K562 (cell line): ENCODE data around the gene COG2. TPM values are rescaled to one million over a fixed set of nuclear protein-coding genes. Genes with fewer than 3 reads are reported as not detected.

Experiments
- ATAC-seq: fragments of 200-7000 bp; cut with Tn5 transposase; 3 replicates; pipeline ENCODE4 v1.9.1; 2020; ENCODE audit warnings: moderate library complexity
- BruUV-seq: library from RNA; stranded (reverse); fragments of 400-500 nt; replicated peaks from 2 replicates; lab custom pipeline; 2021; lab: Mats Ljungman, UMichigan
- CTCF ChIA-PET: fragments of 300-600 bp; formaldehyde crosslinking; extraction: SDS; loops from one replicate; lab custom pipeline; 2021; ENCODE audit warnings: low intra/inter-chr PET ratio; lab: Yijun Ruan, JAX
- POLR2A ChIA-PET: fragments of 300-600, 350-650 bp; sonication (Branson Sonifier 250); formaldehyde crosslinking; extraction: SDS; loops from one replicate; lab custom pipeline; 2021; ENCODE audit warnings: antibody characterized with exemption, inconsistent platforms; lab: Yijun Ruan, JAX
- DNase-seq, 4 experiments: peaks; one replicate each; pipeline versions ENCODE4 v3.0.0 to v3.0.0-alpha.2; 2011 to 2018; ENCODE audit warnings: low spot score in 3 of 4, mixed read lengths in 3 of 4; ENCODE audit errors: extremely low read depth in 1 of 4
- FAIRE-seq: peaks from 2 replicates; lab custom pipeline; 2011; peaks lifted over from hg19 to GRCh38; lab: Jason Lieb, UNC
- H2AFZ ChIP-seq: 2 replicates; pipeline ENCODE4 v1.6.0; 2011; ENCODE audit warnings: low read depth, low read length, control low read depth, inconsistent platforms
- H3K27ac ChIP-seq: fragments of 200-600 bp; 3 replicates; pipeline ENCODE4 v1.8.0; 2011; ENCODE audit warnings: low read depth, mild to moderate bottlenecking, control low read depth, inconsistent platforms, low read length, moderate library complexity, mixed read lengths; ENCODE audit errors: extremely low read depth
- H3K27me3 ChIP-seq, 2 experiments: fragments of 300-600 bp in 1 of 2; 2 replicates in 1 of 2; 3 replicates in 1 of 2; pipeline versions ENCODE4 v1.6.0 to v1.8.0; 2011; ENCODE audit warnings: inconsistent platforms in 2 of 2, low read length in 2 of 2, mild to moderate bottlenecking in 1 of 2, mixed read lengths in 1 of 2, moderate library complexity in 1 of 2; ENCODE audit not compliant: control insufficient read depth in 2 of 2, insufficient read depth in 2 of 2
- H3K36me3 ChIP-seq: fragments of 300-600 bp; 3 replicates; pipeline ENCODE4 v1.8.0; 2011; ENCODE audit warnings: mild to moderate bottlenecking, low read length, inconsistent platforms; ENCODE audit not compliant: control insufficient read depth, insufficient read depth
- H3K4me1 ChIP-seq, 2 experiments: fragments of 200-600 bp in 1 of 2; replicated peaks in 1 of 2; 2 replicates in 1 of 2; 3 replicates in 1 of 2; pipeline versions ENCODE4 v1.5.1 to v1.8.0; 2011; ENCODE audit warnings: inconsistent platforms in 2 of 2, low read length in 2 of 2, mild to moderate bottlenecking in 1 of 2, mixed read lengths in 1 of 2, moderate library complexity in 1 of 2; ENCODE audit not compliant: control insufficient read depth in 2 of 2, insufficient read depth in 2 of 2
- H3K4me2 ChIP-seq: 2 replicates; pipeline ENCODE4 v1.6.1; 2011; ENCODE audit warnings: low read length, control low read depth, inconsistent platforms, mixed read lengths; ENCODE audit not compliant: insufficient read depth
- H3K4me3 ChIP-seq: fragments of 200-600 bp; sonication (generic), shearing (Covaris generic); 2 replicates; pipeline ENCODE4 v1.5.1; 2016; ENCODE audit warnings: control low read depth, inconsistent platforms
- H3K79me2 ChIP-seq: fragments of 200-600 bp; 3 replicates; pipeline ENCODE4 v1.8.0; 2011; ENCODE audit warnings: low read length, inconsistent platforms; ENCODE audit not compliant: control insufficient read depth, insufficient read depth
- H3K9ac ChIP-seq, 2 experiments: 2 replicates each; pipeline versions ENCODE4 v1.6.0 to v1.6.1; 2011; ENCODE audit warnings: low read depth in 2 of 2, low read length in 2 of 2, control low read depth in 1 of 2, inconsistent platforms in 1 of 2, mild to moderate bottlenecking in 1 of 2, mixed read lengths in 1 of 2; ENCODE audit not compliant: insufficient read depth in 1 of 2
- H3K9me1 ChIP-seq: one replicate; pipeline ENCODE4 v1.6.0; 2011; ENCODE audit warnings: inconsistent platforms, mild to moderate bottlenecking, low read length, moderate library complexity; ENCODE audit not compliant: control insufficient read depth, insufficient read depth
- H3K9me3 ChIP-seq: replicated peaks from 2 replicates; pipeline ENCODE4 v1.5.1; 2011; ENCODE audit warnings: low read depth, low read length, inconsistent platforms; ENCODE audit not compliant: control insufficient read depth, insufficient read depth
- H4K20me1 ChIP-seq: replicated peaks from 2 replicates; pipeline ENCODE4 v1.6.1; 2011; ENCODE audit warnings: low read length, inconsistent platforms, mixed read lengths; ENCODE audit not compliant: control insufficient read depth, insufficient read depth
- ATF2 ChIP-seq: sonication (generic); formaldehyde crosslinking; IDR thresholded peaks from 2 replicates; pipeline ENCODE4 v1.8.1; 2022; ENCODE audit warnings: missing genetic modification reagents
- CBX2 ChIP-seq: fragments of 200-600 bp; sonication (generic); IDR thresholded peaks from one replicate; pipeline ENCODE4 v1.6.1; 2012; ENCODE audit warnings: mild to moderate bottlenecking, low read length, inconsistent platforms; ENCODE audit not compliant: insufficient read depth, poor library complexity, severe bottlenecking
- E2F8 ChIP-seq: fragments of 450-650 bp; IDR thresholded peaks from 2 replicates; pipeline ENCODE4 v1.7.1; 2018; ENCODE audit warnings: mild to moderate bottlenecking, low read depth; ENCODE audit not compliant: partially characterized antibody
- HDAC2 ChIP-seq: fragments of 450-650 bp; IDR thresholded peaks from 2 replicates; pipeline ENCODE4 v1.6.1; 2016; ENCODE audit warnings: mild to moderate bottlenecking
- POLR2AphosphoS5 ChIP-seq: IDR thresholded peaks from 2 replicates; pipeline ENCODE4 v1.6.1; 2011; ENCODE audit warnings: mild to moderate bottlenecking, low read depth, low read length, moderate library complexity; ENCODE audit not compliant: control insufficient read depth, insufficient read depth
- ZNF23 ChIP-seq: fragments of 250-450 bp; sonication (Bioruptor Pico); IDR thresholded peaks from 2 replicates; pipeline ENCODE4 v1.4.0; 2020; ENCODE audit warnings: mild to moderate bottlenecking
- ZNF316 ChIP-seq: fragments of 450-650 bp; IDR thresholded peaks from 2 replicates; pipeline ENCODE4 v1.6.1; 2016
- ZNF518B ChIP-seq: fragments of 250-450 bp; sonication (Bioruptor Pico); IDR thresholded peaks from 2 replicates; pipeline ENCODE4 v1.5.0; 2021; ENCODE audit warnings: mild to moderate bottlenecking, moderate library complexity
- ZNF592 ChIP-seq: fragments of 450-650 bp; IDR thresholded peaks from 2 replicates; pipeline ENCODE4 v1.6.1; 2017; ENCODE audit warnings: antibody characterized with exemption, mild to moderate bottlenecking
- WGBS: fragments of 100-300 bp; shearing (Covaris generic); methylation state at CpG from one replicate; pipeline ENCODE4 v1.1.6; 2016; ENCODE audit warnings: low coverage, mixed read lengths; ENCODE audit not compliant: insufficient coverage; ENCODE audit errors: missing lambda C conversion rate; 5-methylcytosine and 5-hydroxymethylcytosine counted together
- in situ Hi-C: fragments of 300-500 bp; cut with MboI; formaldehyde crosslinking; loops from 4 replicates; pipeline ENCODE4 v1.15.0; 2018; ENCODE audit warnings: inconsistent platforms, mixed read lengths
- intact Hi-C: fragments of 100-400 bp; cut with micrococcal nuclease; formaldehyde crosslinking; loops from 2 replicates; pipeline ENCODE4 v1.14.2; 2022
- polyA plus RNA-seq, 8 experiments: library from polyadenylated mRNA; depleted of rRNA in 4 of 8; stranded (reverse) in 5 of 8; unstranded in 3 of 8; fragments of >200 nt; fragmentation: Nextera tagmentation in 2 of 8; fragmentation: Illumina TruSeq in 1 of 8; extraction: Ambion mirVana in 2 of 8; extraction: Trizol in 1 of 8; gene quantifications; 2 replicates each; pipeline versions ENCODE4 v1.2.1 to v1.2.3, GENCODE V29; 2011 to 2014; ENCODE audit warnings: inconsistent platforms in 1 of 8, missing spikeins in 1 of 8
- total RNA-seq, 7 experiments: library from RNA; depleted of rRNA in 6 of 7; stranded (reverse); fragments of >200 nt in 6 of 7; fragmentation: Illumina TruSeq in 2 of 7; extraction: Trizol in 2 of 7; gene quantifications; 2 replicates each; pipeline versions ENCODE4 v1.2.1 to v1.2.3, GENCODE V29; 2011 to 2021; ENCODE audit warnings: low replicate concordance in 1 of 7

The COG2 gene
- total and polyA plus RNA-seq, 9 of the 15 experiments (the other 6 are each of a cell fraction or from before 2014, with no cell fraction given), result 22.0 to 51.7 (median 33.3) TPM

- H3K4me1 ChIP-seq, result no peaks in the 10 kb centered on the region
- in situ Hi-C loops, result no loop called here
- TF ChIP-seq E2F8, result no peak
- TF ChIP-seq CBX2, result no peak
- TF ChIP-seq ZNF316, result no peak
- TF ChIP-seq ZNF592, result no peak
- TF ChIP-seq ZNF518B (CRISPR knock-in tag), result no peak
- TF ChIP-seq HDAC2, result no peak
- TF ChIP-seq ZNF23 (CRISPR knock-in tag), result no peak
- no peak for TF ChIP-seq POLR2AphosphoS5
- TF ChIP-seq ATF2 (CRISPR knock-in tag), result no peak
Measured at GRCh38 chr1:230614121-230614520, 28.2 kb upstream of the COG2 start.

More at GRCh38 chr1:230614121-230614520, 28.2 kb upstream of the COG2 start:
- Histone ChIP-seq H3K9ac (no peak overlapping the region), H2AFZ (no peak overlapping the region), H3K27ac (no peak overlapping the region), H3K79me2 (no peaks in the 10 kb centered on the region), H3K9me3 (no peaks in the 10 kb centered on the region), H4K20me1 (no peaks in the 10 kb centered on the region), H3K36me3 (no peaks in the 10 kb centered on the region), H3K9me1 (no peaks in the 10 kb centered on the region), H3K27me3 (peaks cover 0 to 8% of the 10 kb centered on the region in 2 experiments; a peak in 4 of 5 replicates), H3K4me3 (no peak overlapping the region), H3K4me2 (no peak overlapping the region)
- no TSS peak for BruUV-seq
- ATAC-seq (no peak), FAIRE-seq (no peak), DNase-seq (no peak)
- POLR2A ChIA-PET, result no interaction called here
- 1% methylated on average over 3 of the region's 3 CpGs for WGBS
- CTCF ChIA-PET, result no interaction called here
- intact Hi-C loops, result no loop called here
